ENCODE results near the gene ISM1.

The ISM1 gene

GRCh38 chr20:13285408-13285807, 64.3 kb downstream of the ISM1 start:
- H3K36me3 ChIP-seq, result no peaks in the 10 kb centered on the region
- H3K4me3 ChIP-seq (ENCODE audit: low read depth, low read length), result no peak overlapping the region
- peaks cover 6% of the 10 kb centered on the region; the same call in 1 of the 2 replicates for H3K27me3 ChIP-seq
- H3K9me3 ChIP-seq, result no peaks in the 10 kb centered on the region
- no peak for TF ChIP-seq CTCF (IDR thresholded peaks at IDR 0.05; ENCODE audit: low read depth, low read length)
- no peak for DNase-seq
- H3K4me1 ChIP-seq, result no peaks in the 10 kb centered on the region

- peaks cover 7% of the 10 kb centered on the region; the same call in 1 of the 2 replicates for H3K27me3 ChIP-seq
- H3K4me3 ChIP-seq (ENCODE audit: low read depth, low read length), result no peak overlapping the region
- H3K9me3 ChIP-seq, result no peaks in the 10 kb centered on the region
- H3K36me3 ChIP-seq, result no peaks in the 10 kb centered on the region
- no peaks in the 10 kb centered on the region for H3K4me1 ChIP-seq
- no peak for DNase-seq
- TF ChIP-seq CTCF (IDR thresholded peaks at IDR 0.05; ENCODE audit: low read depth, low read length), result no peak
These were observed 65.0 kb downstream of the ISM1 start for GRCh38 chr20:13286052-13286451.

- Histone ChIP-seq H3K27me3 (peaks cover 11% of the 10 kb centered on the region), H3K4me3 (ENCODE audit: low read depth, low read length) (no peak overlapping the region), H3K9me3 (no peaks in the 10 kb centered on the region), H3K4me1 (no peaks in the 10 kb centered on the region), H3K36me3 (no peaks in the 10 kb centered on the region)
- no peak for TF ChIP-seq CTCF (IDR thresholded peaks at IDR 0.05; ENCODE audit: low read depth, low read length)
- DNase-seq, result no peak
These were observed 65.5 kb downstream of the ISM1 start for GRCh38 chr20:13286607-13287006.

- Histone ChIP-seq H3K36me3 (no peaks in the 10 kb centered on the region), H3K9me3 (no peaks in the 10 kb centered on the region), H3K4me3 (ENCODE audit: low read depth, low read length) (no peak overlapping the region), H3K27me3 (peaks cover 16% of the 10 kb centered on the region), H3K4me1 (no peaks in the 10 kb centered on the region)
- no peak for TF ChIP-seq CTCF (IDR thresholded peaks at IDR 0.05; ENCODE audit: low read depth, low read length)
- DNase-seq, result peak; percentile 24
These were observed 67.3 kb downstream of the ISM1 start for GRCh38 chr20:13288357-13288756.

GRCh38 chr20:13289031-13289430, 68.0 kb downstream of the ISM1 start:
- no peak for TF ChIP-seq CTCF (IDR thresholded peaks at IDR 0.05; ENCODE audit: low read depth, low read length)

GRCh38 chr20:13290724-13291123, 69.7 kb downstream of the ISM1 start:
- no peak for DNase-seq
- no peak overlapping the region for H3K4me3 ChIP-seq (ENCODE audit: low read depth, low read length)
- peaks cover 16% of the 10 kb centered on the region for H3K27me3 ChIP-seq
- TF ChIP-seq CTCF (IDR thresholded peaks at IDR 0.05; ENCODE audit: low read depth, low read length), result no peak
- H3K4me1 ChIP-seq, result no peaks in the 10 kb centered on the region
- no peaks in the 10 kb centered on the region for H3K36me3 ChIP-seq
- H3K9me3 ChIP-seq, result no peaks in the 10 kb centered on the region

More at GRCh38 chr20:13289031-13289430, 68.0 kb downstream of the ISM1 start:
- no peaks in the 10 kb centered on the region for H3K36me3 ChIP-seq
- no peaks in the 10 kb centered on the region for H3K4me1 ChIP-seq
- peaks cover 16% of the 10 kb centered on the region for H3K27me3 ChIP-seq
- H3K4me3 ChIP-seq (ENCODE audit: low read depth, low read length), result no peak overlapping the region
- no peak for DNase-seq
- H3K9me3 ChIP-seq, result no peaks in the 10 kb centered on the region

Measured in BE2C (cell line).